Skeletal muscle tissue (tissue), 4 donors: ENCODE data around the gene FRZB. TPM values are rescaled to one million over a fixed set of nuclear protein-coding genes. Genes with fewer than 3 reads are reported as not detected.
A peak's percentile ranks its signal among the peaks of the same experiment; 100 is the strongest.
"Not testable (repeated sequence)": the region's sequence is repeated elsewhere in the genome, so short reads cannot be mapped to it uniquely, and the experiment has no call there.

ENCODE experiments used
- H3K27ac ChIP-seq: one replicate; pipeline ENCODE4 v1.7.0; 2013; ENCODE audit warnings: mild to moderate bottlenecking, low read depth, low read length, inconsistent platforms
- H3K27me3 ChIP-seq, 3 donors: one replicate each; pipeline ENCODE4 v1.7.0; 2013; ENCODE audit warnings: low read length in 3 of 3; ENCODE audit not compliant: control insufficient read depth in 3 of 3, insufficient read depth in 3 of 3
- H3K36me3 ChIP-seq, 3 donors: one replicate each; pipeline ENCODE4 v1.7.0; 2013; ENCODE audit warnings: low read length in 3 of 3; ENCODE audit not compliant: control insufficient read depth in 3 of 3, insufficient read depth in 3 of 3
- H3K4me1 ChIP-seq, 3 donors: one replicate each; pipeline ENCODE4 v1.7.0; 2013; ENCODE audit warnings: low read length in 3 of 3, mild to moderate bottlenecking in 3 of 3; ENCODE audit not compliant: control insufficient read depth in 3 of 3, insufficient read depth in 3 of 3
- H3K4me3 ChIP-seq, 3 donors: one replicate each; pipeline ENCODE4 v1.7.0; 2013; ENCODE audit warnings: low read length in 3 of 3
- H3K9ac ChIP-seq, 3 donors: one replicate each; pipeline ENCODE4 v1.7.0; 2013; ENCODE audit warnings: low read length in 3 of 3, mild to moderate bottlenecking in 3 of 3, moderate library complexity in 2 of 3, low read depth in 1 of 3
- H3K9me3 ChIP-seq, 3 donors: one replicate each; pipeline ENCODE4 v1.7.0; 2013; ENCODE audit warnings: low read length in 3 of 3; ENCODE audit not compliant: control insufficient read depth in 3 of 3
- total RNA-seq: library from RNA; depleted of rRNA; stranded (reverse); fragments of >200 nt; gene quantifications from one replicate; pipeline ENCODE4 v1.2.3, GENCODE V29; 2014
- donor health status: Osteomylitis.

The FRZB gene
- total RNA-seq, 1 donor from 2014 or later, result 6.8 TPM

- Histone ChIP-seq H3K27ac (peak overlapping the region; percentile 75), H3K9me3 (no peaks in the 10 kb centered on the region), H3K36me3 (peaks cover 0 to 4% (median 0%) of the 10 kb centered on the region in 3 donors), H3K27me3 (no peaks in the 10 kb centered on the region), H3K9ac (no peak overlapping the region), H3K4me1 (peaks cover 0 to 7% (median 5%) of the 10 kb centered on the region in 3 donors), H3K4me3 (no peak overlapping the region)
Observed at GRCh38 chr2:182906454-182906853, 40.0 kb upstream of the FRZB start.

- no peak overlapping the region for H3K4me3 ChIP-seq
- no peaks in the 10 kb centered on the region for H3K27me3 ChIP-seq
- no peaks in the 10 kb centered on the region for H3K36me3 ChIP-seq
- no peaks in the 10 kb centered on the region for H3K9me3 ChIP-seq
- H3K9ac ChIP-seq, result no peak overlapping the region
- no peak overlapping the region for H3K27ac ChIP-seq
- peaks cover 0 to 5% (median 4%) of the 10 kb centered on the region in 3 donors for H3K4me1 ChIP-seq
Observed at GRCh38 chr2:182904844-182905243, 38.4 kb upstream of the FRZB start.

- H3K9ac ChIP-seq, result no peak overlapping the region
- no peaks in the 10 kb centered on the region for H3K36me3 ChIP-seq
- H3K27me3 ChIP-seq, result no peaks in the 10 kb centered on the region
- H3K9me3 ChIP-seq, result no peaks in the 10 kb centered on the region
- H3K4me3 ChIP-seq, result no peak overlapping the region
- H3K27ac ChIP-seq, result no peak overlapping the region
- peaks cover 0 to 5% (median 4%) of the 10 kb centered on the region in 3 donors for H3K4me1 ChIP-seq
Observed at GRCh38 chr2:182903566-182903965, 37.1 kb upstream of the FRZB start.

GRCh38 chr2:182901748-182902147 is 35.3 kb upstream of the FRZB start:
- Histone ChIP-seq H3K4me1 (no peaks in the 10 kb centered on the region), H3K27me3 (no peaks in the 10 kb centered on the region), H3K9ac (no peak overlapping the region), H3K4me3 (no peak overlapping the region), H3K9me3 (no peaks in the 10 kb centered on the region), H3K36me3 (no peaks in the 10 kb centered on the region), H3K27ac (no peak overlapping the region)

GRCh38 chr2:182898718-182899117 is 32.3 kb upstream of the FRZB start:
- no peak overlapping the region for H3K4me3 ChIP-seq

GRCh38 chr2:182897137-182897536 is 30.7 kb upstream of the FRZB start:
- H3K27me3 ChIP-seq, result no peaks in the 10 kb centered on the region
- no peaks in the 10 kb centered on the region for H3K4me1 ChIP-seq
- H3K36me3 ChIP-seq, result no peaks in the 10 kb centered on the region
- no peaks in the 10 kb centered on the region for H3K9me3 ChIP-seq
- H3K4me3 ChIP-seq, result no peak overlapping the region
- no peak overlapping the region for H3K9ac ChIP-seq
- no peak overlapping the region for H3K27ac ChIP-seq

More at GRCh38 chr2:182898718-182899117, 32.3 kb upstream of the FRZB start:
- Histone ChIP-seq H3K27ac (no peak overlapping the region), H3K9ac (no peak overlapping the region), H3K36me3 (no peaks in the 10 kb centered on the region), H3K4me1 (no peaks in the 10 kb centered on the region), H3K27me3 (no peaks in the 10 kb centered on the region), H3K9me3 (no peaks in the 10 kb centered on the region)

GRCh38 chr2:182895798-182896197 is 29.4 kb upstream of the FRZB start:
- no peaks in the 10 kb centered on the region for H3K27me3 ChIP-seq
- no peaks in the 10 kb centered on the region for H3K9me3 ChIP-seq
- no peak overlapping the region for H3K9ac ChIP-seq
- no peak overlapping the region for H3K27ac ChIP-seq
- H3K36me3 ChIP-seq, result no peaks in the 10 kb centered on the region
- no peak overlapping the region for H3K4me3 ChIP-seq
- no peaks in the 10 kb centered on the region for H3K4me1 ChIP-seq

- H3K9ac ChIP-seq, result no peak overlapping the region
- H3K27ac ChIP-seq, result no peak overlapping the region
- no peak overlapping the region for H3K4me3 ChIP-seq
- no peaks in the 10 kb centered on the region for H3K4me1 ChIP-seq
- H3K36me3 ChIP-seq, result no peaks in the 10 kb centered on the region
- no peaks in the 10 kb centered on the region for H3K9me3 ChIP-seq
- H3K27me3 ChIP-seq, result no peaks in the 10 kb centered on the region
Observed at GRCh38 chr2:182895169-182895568, 28.7 kb upstream of the FRZB start.

GRCh38 chr2:182894174-182894573 is 27.7 kb upstream of the FRZB start:
- no peaks in the 10 kb centered on the region for H3K4me1 ChIP-seq
- H3K27ac ChIP-seq, result no peak overlapping the region
- H3K36me3 ChIP-seq, result no peaks in the 10 kb centered on the region
- H3K4me3 ChIP-seq, result no peak overlapping the region
- no peak overlapping the region for H3K9ac ChIP-seq
- H3K27me3 ChIP-seq, result no peaks in the 10 kb centered on the region
- H3K9me3 ChIP-seq, result no peaks in the 10 kb centered on the region

GRCh38 chr2:182893666-182894065 is 27.2 kb upstream of the FRZB start:
- no peak overlapping the region for H3K27ac ChIP-seq

GRCh38 chr2:182893035-182893434 is 26.6 kb upstream of the FRZB start:
- H3K27ac ChIP-seq, H3K4me1 ChIP-seq, H3K9me3 ChIP-seq, H3K4me3 ChIP-seq, H3K27me3 ChIP-seq, H3K36me3 ChIP-seq, H3K9ac ChIP-seq: not testable (repeated sequence)

More at GRCh38 chr2:182893666-182894065, 27.2 kb upstream of the FRZB start:
- Histone ChIP-seq H3K9ac (no peak overlapping the region), H3K36me3 (no peaks in the 10 kb centered on the region), H3K4me1 (no peaks in the 10 kb centered on the region), H3K27me3 (no peaks in the 10 kb centered on the region), H3K9me3 (no peaks in the 10 kb centered on the region), H3K4me3 (no peak overlapping the region)
